Tibial nerve (tissue), 4 donors: ENCODE results near the gene AFG1L.

ENCODE experiments used
- EP300 ChIP-seq, 2 donors: sonication (generic); formaldehyde crosslinking; IDR thresholded peaks; one replicate each; pipeline ENCODE4 v1.6.1; 2017; ENCODE audit warnings: antibody characterized with exemption in 2 of 2, mild to moderate bottlenecking in 1 of 2
- TF ChIP-seq, protein P1 (sequence below), 5 experiments: fragments of 200-600 bp in 3 of 5; fragments of 450-650 bp in 2 of 5; sonication (generic) in 3 of 5; IDR thresholded peaks; one replicate each; pipeline ENCODE4 v1.5.1; 2016 to 2019; ENCODE audit warnings: antibody characterized with exemption in 5 of 5, mild to moderate bottlenecking in 3 of 5, moderate library complexity in 2 of 5

DNA sequence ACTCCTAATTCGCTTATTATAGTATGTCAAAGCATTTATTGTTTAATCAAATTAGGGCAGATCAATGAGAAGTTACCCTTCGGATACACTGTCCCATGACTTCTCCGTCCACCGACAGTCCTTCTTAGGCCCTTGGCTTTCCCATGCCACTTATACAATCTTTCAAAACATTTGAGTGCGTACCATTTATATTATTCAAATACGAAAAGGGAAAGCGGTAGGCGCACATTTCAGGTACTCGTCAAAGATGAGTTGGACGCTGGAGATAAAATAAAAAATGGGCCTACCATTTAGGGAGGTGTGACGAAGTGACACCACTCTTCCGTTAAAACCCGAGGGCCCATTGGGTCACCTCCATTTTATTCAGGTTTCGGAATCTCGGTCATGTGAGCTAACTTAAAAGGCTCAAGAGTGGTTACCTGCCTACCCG is 542 bp upstream of the AFG1L start:
- TF ChIP-seq, protein P1, sequence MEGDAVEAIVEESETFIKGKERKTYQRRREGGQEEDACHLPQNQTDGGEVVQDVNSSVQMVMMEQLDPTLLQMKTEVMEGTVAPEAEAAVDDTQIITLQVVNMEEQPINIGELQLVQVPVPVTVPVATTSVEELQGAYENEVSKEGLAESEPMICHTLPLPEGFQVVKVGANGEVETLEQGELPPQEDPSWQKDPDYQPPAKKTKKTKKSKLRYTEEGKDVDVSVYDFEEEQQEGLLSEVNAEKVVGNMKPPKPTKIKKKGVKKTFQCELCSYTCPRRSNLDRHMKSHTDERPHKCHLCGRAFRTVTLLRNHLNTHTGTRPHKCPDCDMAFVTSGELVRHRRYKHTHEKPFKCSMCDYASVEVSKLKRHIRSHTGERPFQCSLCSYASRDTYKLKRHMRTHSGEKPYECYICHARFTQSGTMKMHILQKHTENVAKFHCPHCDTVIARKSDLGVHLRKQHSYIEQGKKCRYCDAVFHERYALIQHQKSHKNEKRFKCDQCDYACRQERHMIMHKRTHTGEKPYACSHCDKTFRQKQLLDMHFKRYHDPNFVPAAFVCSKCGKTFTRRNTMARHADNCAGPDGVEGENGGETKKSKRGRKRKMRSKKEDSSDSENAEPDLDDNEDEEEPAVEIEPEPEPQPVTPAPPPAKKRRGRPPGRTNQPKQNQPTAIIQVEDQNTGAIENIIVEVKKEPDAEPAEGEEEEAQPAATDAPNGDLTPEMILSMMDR (IDR thresholded peaks at IDR 0.05), result no peak
- no peak for TF ChIP-seq EP300 (IDR thresholded peaks at IDR 0.05)
